DND-41 (cell line): ENCODE data around the gene ENTPD5.

Experiments used
- ATAC-seq: fragments of 200-7000 bp; cut with Tn5 transposase; 3 replicates; pipeline ENCODE4 v1.9.1; 2021; ENCODE audit warnings: low read depth; ENCODE audit not compliant: insufficient read depth
- DNase-seq: peaks from one replicate; pipeline ENCODE4 v3.0.0-alpha.2; 2020
- H2AFZ ChIP-seq: 2 replicates; pipeline ENCODE4 v1.6.0; 2012; ENCODE audit warnings: low read depth, low read length
- H3K27ac ChIP-seq: 2 replicates; pipeline ENCODE4 v1.5.1; 2012; ENCODE audit warnings: low read length, inconsistent platforms
- H3K27me3 ChIP-seq: fragments of 200-600 bp; sonication (generic); 2 replicates; pipeline ENCODE4 v1.6.0; 2012; ENCODE audit warnings: low read length, mild to moderate bottlenecking, inconsistent platforms; ENCODE audit not compliant: insufficient read depth, poor library complexity
- H3K36me3 ChIP-seq: 2 replicates; pipeline ENCODE4 v1.5.1; 2012; ENCODE audit warnings: low read length, inconsistent platforms; ENCODE audit not compliant: insufficient read depth
- H3K4me1 ChIP-seq: 2 replicates; pipeline ENCODE4 v1.5.1; 2012; ENCODE audit warnings: mild to moderate bottlenecking, low read length; ENCODE audit not compliant: insufficient read depth
- H3K4me2 ChIP-seq: 2 replicates; pipeline ENCODE4 v1.6.0; 2012; ENCODE audit warnings: mild to moderate bottlenecking, moderate library complexity, low read length, inconsistent platforms; ENCODE audit not compliant: insufficient read depth
- H3K4me3 ChIP-seq, 2 experiments: fragments of 200-600 bp in 1 of 2; shearing (Covaris generic) in 1 of 2; 2 replicates each; pipeline ENCODE4 v1.5.1; 2012 to 2016; ENCODE audit warnings: inconsistent platforms in 2 of 2, low read length in 2 of 2, mild to moderate bottlenecking in 2 of 2, low read depth in 1 of 2, moderate library complexity in 1 of 2
- H3K79me2 ChIP-seq: 2 replicates; pipeline ENCODE4 v1.6.0; 2012; ENCODE audit warnings: low read length, inconsistent platforms; ENCODE audit not compliant: insufficient read depth
- H3K9ac ChIP-seq: 2 replicates; pipeline ENCODE4 v1.6.0; 2012; ENCODE audit warnings: low read depth, mild to moderate bottlenecking, inconsistent platforms, low read length, moderate library complexity
- H3K9me3 ChIP-seq: 2 replicates; pipeline ENCODE4 v1.5.1; 2012; ENCODE audit warnings: low read length, moderate library complexity, mild to moderate bottlenecking, inconsistent platforms; ENCODE audit not compliant: insufficient read depth, severe bottlenecking
- H4K20me1 ChIP-seq: 2 replicates; pipeline ENCODE4 v1.6.0; 2012; ENCODE audit warnings: low read length; ENCODE audit not compliant: insufficient read depth
- CTCF ChIP-seq: IDR thresholded peaks from 2 replicates; pipeline ENCODE4 v1.5.1; 2012; ENCODE audit warnings: borderline replicate concordance, low read length, moderate library complexity, mild to moderate bottlenecking; ENCODE audit not compliant: poor library complexity, severe bottlenecking; ENCODE audit errors: extremely low read depth
- EZH2 ChIP-seq: IDR thresholded peaks from 3 replicates; pipeline ENCODE4 v1.6.1; 2012; ENCODE audit warnings: borderline replicate concordance, low read depth, mild to moderate bottlenecking, moderate library complexity, low read length, inconsistent platforms; ENCODE audit not compliant: severe bottlenecking

ENTPD5 gene, protein sequence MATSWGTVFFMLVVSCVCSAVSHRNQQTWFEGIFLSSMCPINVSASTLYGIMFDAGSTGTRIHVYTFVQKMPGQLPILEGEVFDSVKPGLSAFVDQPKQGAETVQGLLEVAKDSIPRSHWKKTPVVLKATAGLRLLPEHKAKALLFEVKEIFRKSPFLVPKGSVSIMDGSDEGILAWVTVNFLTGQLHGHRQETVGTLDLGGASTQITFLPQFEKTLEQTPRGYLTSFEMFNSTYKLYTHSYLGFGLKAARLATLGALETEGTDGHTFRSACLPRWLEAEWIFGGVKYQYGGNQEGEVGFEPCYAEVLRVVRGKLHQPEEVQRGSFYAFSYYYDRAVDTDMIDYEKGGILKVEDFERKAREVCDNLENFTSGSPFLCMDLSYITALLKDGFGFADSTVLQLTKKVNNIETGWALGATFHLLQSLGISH

DNA sequence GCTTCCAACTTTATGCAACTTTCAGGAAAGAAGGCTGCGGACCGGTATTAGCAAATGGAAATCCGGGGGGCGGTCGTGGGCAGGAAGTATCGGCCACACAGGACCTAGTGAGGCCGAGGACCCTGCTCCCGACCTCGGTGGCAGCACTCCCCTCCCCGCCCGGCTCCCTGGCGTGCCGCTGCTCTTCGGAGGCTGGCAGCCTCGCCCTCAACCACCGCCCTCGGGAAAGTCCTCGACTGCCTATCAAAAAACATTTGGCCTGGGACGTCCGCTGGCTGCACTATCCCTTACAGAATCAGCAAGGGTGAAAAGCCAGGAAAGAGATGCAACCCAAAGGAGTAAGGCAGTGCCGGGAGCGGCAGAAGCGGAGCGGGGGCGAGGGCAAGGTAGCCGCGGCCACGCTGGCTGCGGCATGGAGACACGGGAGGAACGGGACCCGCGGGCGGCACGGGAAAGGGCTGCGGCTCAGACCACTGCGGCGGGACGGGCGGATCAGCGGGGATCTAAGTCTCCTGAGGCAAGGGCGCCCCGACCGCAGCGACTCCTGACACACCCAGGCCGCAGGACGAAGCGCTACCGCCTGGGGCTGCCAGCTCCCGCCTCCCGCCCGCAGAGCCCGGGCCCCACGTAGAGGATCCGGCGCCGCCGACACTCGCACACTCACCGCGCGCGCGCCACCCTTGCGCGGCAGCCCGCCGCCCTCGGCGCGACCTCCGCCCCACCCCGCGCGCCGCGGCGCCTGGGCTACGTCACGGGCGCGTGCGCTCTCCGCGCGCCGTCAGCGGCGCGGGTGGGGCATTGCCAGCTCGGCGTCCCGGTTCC is at the start of gene ENTPD5, which contains the start of gene BBOF1:
Gene ENTPD5 (minus strand): TSS at position 703 of the 822 bp plus-strand sequence. CDS start 31,186 bp downstream, outside the sequence.
Gene BBOF1 (plus strand): TSS at position 764 of the 822 bp plus-strand sequence. CDS start 130 bp downstream, outside the sequence.
- peaks cover 7% of the 10 kb centered on the region for H3K79me2 ChIP-seq
- no peaks in the 10 kb centered on the region for H4K20me1 ChIP-seq
- H3K4me1 ChIP-seq = peaks cover 20% of the 10 kb centered on the region
- peak within 1 kb of the TSS; percentile 88 for H3K27ac ChIP-seq
- peak within 1 kb of the TSS; percentile 94 for H3K9ac ChIP-seq
- no peaks in the 10 kb centered on the region for H3K27me3 ChIP-seq
- H3K4me3 ChIP-seq = peak within 1 kb of the TSS; percentile 93 to 99
- H3K9me3 ChIP-seq = no peaks in the 10 kb centered on the region
- DNase-seq (peak; percentile 82), ATAC-seq (peak; percentile 89)
- peak within 1 kb of the TSS; percentile 100 for H2AFZ ChIP-seq
- H3K36me3 ChIP-seq = peaks cover 6% of the 10 kb centered on the region
- peak within 1 kb of the TSS; percentile 96 for H3K4me2 ChIP-seq
- TF ChIP-seq CTCF (peak; percentile 2), EZH2 (no peak)

DNA sequence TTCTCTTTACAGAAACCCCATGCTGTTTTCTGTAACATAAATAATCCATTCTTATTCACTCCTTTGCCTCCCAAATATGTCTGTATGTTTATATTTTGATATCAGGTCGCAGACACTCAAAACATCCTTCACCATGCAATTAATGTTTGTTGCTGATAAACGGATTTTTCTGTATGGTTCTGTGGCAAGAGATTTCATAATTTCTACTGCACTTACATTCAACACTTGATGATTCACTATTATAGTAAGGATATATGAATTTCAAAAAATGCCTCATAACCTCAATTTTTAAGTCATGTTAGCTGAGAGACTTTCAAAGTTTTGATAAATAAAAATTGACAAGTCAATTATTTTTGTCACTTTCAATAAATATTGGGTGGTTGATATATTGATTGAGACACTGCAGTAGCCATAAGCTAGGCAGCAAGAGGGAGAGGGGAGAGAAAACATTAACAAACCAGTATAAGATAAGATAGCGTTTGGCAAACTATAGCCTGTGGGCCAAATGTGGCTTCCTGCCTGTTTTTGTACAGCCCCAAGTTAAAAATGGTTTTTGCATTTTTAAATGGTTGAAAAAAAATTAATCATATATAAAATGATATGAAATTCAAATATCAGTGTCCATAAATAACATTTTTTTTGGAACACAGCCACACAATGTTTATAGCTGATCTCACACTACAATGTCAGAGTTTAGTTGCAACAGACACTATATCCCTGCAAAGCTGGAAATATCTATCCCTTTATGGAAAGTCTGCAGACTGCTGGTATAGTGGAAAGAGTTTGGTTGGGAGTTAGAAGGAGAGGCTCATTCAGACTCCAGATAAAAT is 46.9 kb upstream of the ENTPD5 start:
- H3K4me2 ChIP-seq = no peak overlapping the region
- H3K9ac ChIP-seq = no peak overlapping the region
- H3K4me3 ChIP-seq = no peak overlapping the region

GRCh38 chr14:74064883-74065282 is 45.8 kb upstream of the ENTPD5 start:
- no peak for ATAC-seq
- TF ChIP-seq CTCF = no peak
- no peak for TF ChIP-seq EZH2
- Histone ChIP-seq H3K27ac (no peak overlapping the region), H3K4me3 (no peak overlapping the region), H3K4me1 (no peaks in the 10 kb centered on the region), H3K4me2 (no peak overlapping the region), H4K20me1 (no peaks in the 10 kb centered on the region), H3K79me2 (no peaks in the 10 kb centered on the region), H3K27me3 (no peaks in the 10 kb centered on the region), H3K9ac (no peak overlapping the region), H2AFZ (no peak overlapping the region), H3K9me3 (no peaks in the 10 kb centered on the region), H3K36me3 (peaks cover 45% of the 10 kb centered on the region)
- DNase-seq = no peak

More for the DNA sequence above, 46.9 kb upstream of the ENTPD5 start:
- DNase-seq = no peak
- H3K4me1 ChIP-seq = no peaks in the 10 kb centered on the region
- H3K27ac ChIP-seq = no peak overlapping the region
- no peaks in the 10 kb centered on the region for H3K79me2 ChIP-seq
- H3K9me3 ChIP-seq = no peaks in the 10 kb centered on the region
- no peaks in the 10 kb centered on the region for H4K20me1 ChIP-seq
- no peak for TF ChIP-seq CTCF
- no peak for TF ChIP-seq EZH2
- no peak overlapping the region for H2AFZ ChIP-seq
- H3K27me3 ChIP-seq = no peaks in the 10 kb centered on the region
- peaks cover 42% of the 10 kb centered on the region for H3K36me3 ChIP-seq
- no peak for ATAC-seq
